Measurements from ENCODE around the gene WHAMM. TPM values are rescaled to one million over a fixed set of nuclear protein-coding genes. Genes with fewer than 3 reads are reported as not detected.
"Not testable (repeated sequence)": the region's sequence is repeated elsewhere in the genome, so short reads cannot be mapped to it uniquely, and the experiment has no call there.

WHAMM gene
- total RNA-seq, 1 donor from 2014 or later, result 8.1 TPM

GRCh38 chr15:82862886-82863285 lies 53.5 kb downstream of the WHAMM start:
- H3K9me3 Mint-ChIP-seq (ENCODE audit: low read depth), result no peaks in the 10 kb centered on the region
- no peaks in the 10 kb centered on the region for H3K4me1 Mint-ChIP-seq (ENCODE audit: low read depth)
- H3K36me3 Mint-ChIP-seq (ENCODE audit: insufficient read depth), result peaks cover 1% of the 10 kb centered on the region
- no peak overlapping the region for H3K4me3 Mint-ChIP-seq (ENCODE audit: low read depth)
- H3K27ac Mint-ChIP-seq, result no peak overlapping the region
- TF ChIP-seq CTCF (IDR thresholded peaks at IDR 0.05; ENCODE audit: unreplicated experiment), result no peak
- no peaks in the 10 kb centered on the region for H3K27me3 Mint-ChIP-seq
- DNase-seq (ENCODE audit: low spot score, unreplicated experiment), result no peak

DNA sequence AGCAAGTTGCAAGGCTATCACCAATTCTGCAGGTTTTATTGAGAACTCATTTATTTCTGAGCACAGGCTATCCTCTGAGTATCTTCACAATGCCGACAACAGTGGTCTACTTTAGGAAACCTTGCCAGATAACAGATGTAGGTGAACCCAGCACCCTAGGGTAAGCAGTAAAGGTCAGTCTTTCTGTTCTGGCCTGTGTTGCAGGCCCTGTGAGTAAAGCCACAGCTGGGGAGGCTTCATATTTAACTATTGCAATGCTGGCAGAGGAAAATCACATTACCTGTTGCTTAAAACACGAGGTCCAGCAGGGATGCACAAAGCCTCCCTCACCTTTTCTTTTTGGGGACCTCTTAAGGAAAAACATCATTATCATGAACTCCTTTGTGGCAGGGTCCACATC lies 55.5 kb downstream of the WHAMM start:
- no peak overlapping the region for H3K27ac Mint-ChIP-seq
- no peak overlapping the region for H3K4me3 Mint-ChIP-seq (ENCODE audit: low read depth)
- H3K36me3 Mint-ChIP-seq (ENCODE audit: insufficient read depth), result peaks cover 1% of the 10 kb centered on the region
- TF ChIP-seq CTCF (IDR thresholded peaks at IDR 0.05; ENCODE audit: unreplicated experiment), result no peak
- no peak for DNase-seq (ENCODE audit: low spot score, unreplicated experiment)
- H3K4me1 Mint-ChIP-seq (ENCODE audit: low read depth), result no peaks in the 10 kb centered on the region
- H3K27me3 Mint-ChIP-seq, result no peaks in the 10 kb centered on the region
- H3K9me3 Mint-ChIP-seq (ENCODE audit: low read depth), result no peaks in the 10 kb centered on the region

DNA sequence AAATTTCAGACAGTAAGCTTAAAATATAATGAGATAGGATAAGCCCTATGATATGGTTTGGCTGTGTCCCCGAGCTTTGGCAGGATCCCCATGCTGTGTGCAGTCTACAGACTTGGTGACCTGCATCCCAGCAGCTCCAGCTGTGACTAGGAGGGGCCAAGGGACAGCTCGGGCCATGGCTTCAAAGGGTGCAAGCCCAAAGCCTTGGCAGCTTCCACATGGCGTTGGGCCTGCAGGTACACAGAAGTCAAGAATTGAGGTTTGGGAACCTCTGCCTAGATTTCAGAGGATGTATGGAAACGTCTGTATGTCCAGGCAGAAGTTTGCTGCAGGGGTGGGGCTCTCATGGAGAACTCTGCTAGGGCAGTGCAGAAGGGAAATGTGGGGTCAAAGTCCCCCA lies 56.2 kb downstream of the WHAMM start:
- not testable (repeated sequence) for DNase-seq (ENCODE audit: low spot score, unreplicated experiment); H3K4me3 Mint-ChIP-seq (ENCODE audit: low read depth); H3K27me3 Mint-ChIP-seq; H3K9me3 Mint-ChIP-seq (ENCODE audit: low read depth); H3K27ac Mint-ChIP-seq; H3K4me1 Mint-ChIP-seq (ENCODE audit: low read depth); H3K36me3 Mint-ChIP-seq (ENCODE audit: insufficient read depth)

DNA sequence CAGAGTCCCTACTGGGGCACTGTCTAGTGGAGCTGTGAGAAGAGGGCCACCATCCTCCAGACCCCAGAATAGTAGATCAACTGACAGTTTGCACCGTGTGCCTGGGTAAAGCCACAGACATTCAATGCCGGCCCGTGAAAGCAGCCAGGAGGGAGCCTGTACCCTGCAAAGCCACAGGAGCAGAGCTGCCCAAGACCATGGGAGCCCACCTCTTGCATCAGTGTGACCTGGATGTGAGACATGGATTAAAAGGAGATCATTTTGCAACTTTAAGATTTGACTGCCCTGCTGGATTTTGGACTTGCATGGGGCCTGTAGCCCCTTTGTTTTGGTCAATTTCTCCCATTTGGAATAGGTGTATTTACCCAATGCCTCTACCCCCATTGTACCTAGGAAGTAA lies 56.6 kb downstream of the WHAMM start:
- not testable (repeated sequence) for H3K9me3 Mint-ChIP-seq (ENCODE audit: low read depth); H3K36me3 Mint-ChIP-seq (ENCODE audit: insufficient read depth); DNase-seq (ENCODE audit: low spot score, unreplicated experiment); H3K27me3 Mint-ChIP-seq; H3K27ac Mint-ChIP-seq; H3K4me3 Mint-ChIP-seq (ENCODE audit: low read depth); H3K4me1 Mint-ChIP-seq (ENCODE audit: low read depth)

DNA sequence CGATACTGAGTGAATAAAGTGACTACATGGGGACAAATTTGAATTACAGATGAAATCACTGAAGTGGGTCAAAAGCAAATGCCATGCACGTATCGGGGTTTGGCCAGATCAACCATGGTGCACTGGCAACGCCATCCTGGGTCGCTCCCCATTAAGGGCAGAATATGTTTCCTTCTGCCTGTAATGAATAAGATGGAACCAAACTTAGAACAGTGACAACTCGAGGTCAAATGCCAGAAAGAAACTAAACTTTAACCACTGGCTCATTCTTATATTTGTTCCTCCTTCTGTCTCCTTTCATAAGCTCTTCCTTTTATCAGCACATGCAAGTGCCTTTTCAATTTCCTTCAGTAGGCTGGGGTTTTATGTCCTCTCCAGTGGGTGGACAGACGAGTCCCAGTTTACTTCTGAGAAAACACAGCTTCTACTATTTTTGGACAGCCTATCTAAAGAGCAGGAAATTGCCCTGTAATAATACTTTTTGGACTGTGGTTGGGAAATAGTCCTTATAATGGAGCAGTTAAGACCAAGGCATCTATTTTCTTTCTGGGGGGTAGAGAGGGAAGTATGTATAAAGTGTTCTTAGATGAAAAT lies 61.4 kb downstream of the WHAMM start:
- TF ChIP-seq CTCF (IDR thresholded peaks at IDR 0.05; ENCODE audit: unreplicated experiment), result no peak
- no peak for DNase-seq (ENCODE audit: low spot score, unreplicated experiment)
- Mint-ChIP-seq H3K4me3 (ENCODE audit: low read depth) (no peak overlapping the region), H3K27me3 (peaks cover 11% of the 10 kb centered on the region), H3K36me3 (ENCODE audit: insufficient read depth) (peaks cover 13% of the 10 kb centered on the region), H3K9me3 (ENCODE audit: low read depth) (peaks cover 4% of the 10 kb centered on the region), H3K27ac (no peak overlapping the region), H3K4me1 (ENCODE audit: low read depth) (peaks cover 11% of the 10 kb centered on the region)

DNA sequence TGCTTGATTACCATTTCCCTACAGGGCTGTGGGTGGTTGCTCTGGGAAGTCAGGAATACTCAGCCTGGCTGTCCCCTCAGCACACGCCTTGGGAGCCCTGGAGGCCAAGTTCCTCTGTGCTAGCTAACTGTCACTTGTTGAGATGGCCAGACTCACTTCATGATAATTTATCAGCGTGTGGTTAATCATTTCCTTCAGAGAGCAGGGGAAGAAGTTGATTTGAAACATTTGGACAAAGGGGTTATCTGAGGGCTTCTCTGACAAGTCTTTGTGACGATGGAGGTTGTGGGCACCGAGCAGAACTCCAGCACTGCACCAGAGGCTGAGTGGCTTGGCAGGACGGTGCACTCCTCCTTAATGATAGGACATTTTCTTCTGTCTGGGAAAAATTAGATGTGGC lies 61.9 kb downstream of the WHAMM start:
- no peak for TF ChIP-seq CTCF (IDR thresholded peaks at IDR 0.05; ENCODE audit: unreplicated experiment)
- Mint-ChIP-seq H3K27ac (peak overlapping the region; percentile 42), H3K4me1 (ENCODE audit: low read depth) (peaks cover 11% of the 10 kb centered on the region), H3K4me3 (ENCODE audit: low read depth) (no peak overlapping the region), H3K36me3 (ENCODE audit: insufficient read depth) (peaks cover 13% of the 10 kb centered on the region), H3K9me3 (ENCODE audit: low read depth) (peaks cover 4% of the 10 kb centered on the region), H3K27me3 (peaks cover 11% of the 10 kb centered on the region)
- DNase-seq (ENCODE audit: low spot score, unreplicated experiment), result no peak

Data from progenitor cell of endocrine pancreas (in vitro differentiated cells).